DMS79 (cell line): ENCODE measurements around the gene FANCM.

Experiments
- DNase-seq: peaks from one replicate; lab custom pipeline; 2025; lab: John Stamatoyannopoulos, UW

The FANCM gene, protein sequence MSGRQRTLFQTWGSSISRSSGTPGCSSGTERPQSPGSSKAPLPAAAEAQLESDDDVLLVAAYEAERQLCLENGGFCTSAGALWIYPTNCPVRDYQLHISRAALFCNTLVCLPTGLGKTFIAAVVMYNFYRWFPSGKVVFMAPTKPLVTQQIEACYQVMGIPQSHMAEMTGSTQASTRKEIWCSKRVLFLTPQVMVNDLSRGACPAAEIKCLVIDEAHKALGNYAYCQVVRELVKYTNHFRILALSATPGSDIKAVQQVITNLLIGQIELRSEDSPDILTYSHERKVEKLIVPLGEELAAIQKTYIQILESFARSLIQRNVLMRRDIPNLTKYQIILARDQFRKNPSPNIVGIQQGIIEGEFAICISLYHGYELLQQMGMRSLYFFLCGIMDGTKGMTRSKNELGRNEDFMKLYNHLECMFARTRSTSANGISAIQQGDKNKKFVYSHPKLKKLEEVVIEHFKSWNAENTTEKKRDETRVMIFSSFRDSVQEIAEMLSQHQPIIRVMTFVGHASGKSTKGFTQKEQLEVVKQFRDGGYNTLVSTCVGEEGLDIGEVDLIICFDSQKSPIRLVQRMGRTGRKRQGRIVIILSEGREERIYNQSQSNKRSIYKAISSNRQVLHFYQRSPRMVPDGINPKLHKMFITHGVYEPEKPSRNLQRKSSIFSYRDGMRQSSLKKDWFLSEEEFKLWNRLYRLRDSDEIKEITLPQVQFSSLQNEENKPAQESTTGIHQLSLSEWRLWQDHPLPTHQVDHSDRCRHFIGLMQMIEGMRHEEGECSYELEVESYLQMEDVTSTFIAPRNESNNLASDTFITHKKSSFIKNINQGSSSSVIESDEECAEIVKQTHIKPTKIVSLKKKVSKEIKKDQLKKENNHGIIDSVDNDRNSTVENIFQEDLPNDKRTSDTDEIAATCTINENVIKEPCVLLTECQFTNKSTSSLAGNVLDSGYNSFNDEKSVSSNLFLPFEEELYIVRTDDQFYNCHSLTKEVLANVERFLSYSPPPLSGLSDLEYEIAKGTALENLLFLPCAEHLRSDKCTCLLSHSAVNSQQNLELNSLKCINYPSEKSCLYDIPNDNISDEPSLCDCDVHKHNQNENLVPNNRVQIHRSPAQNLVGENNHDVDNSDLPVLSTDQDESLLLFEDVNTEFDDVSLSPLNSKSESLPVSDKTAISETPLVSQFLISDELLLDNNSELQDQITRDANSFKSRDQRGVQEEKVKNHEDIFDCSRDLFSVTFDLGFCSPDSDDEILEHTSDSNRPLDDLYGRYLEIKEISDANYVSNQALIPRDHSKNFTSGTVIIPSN (N-terminal part only)

DNA sequence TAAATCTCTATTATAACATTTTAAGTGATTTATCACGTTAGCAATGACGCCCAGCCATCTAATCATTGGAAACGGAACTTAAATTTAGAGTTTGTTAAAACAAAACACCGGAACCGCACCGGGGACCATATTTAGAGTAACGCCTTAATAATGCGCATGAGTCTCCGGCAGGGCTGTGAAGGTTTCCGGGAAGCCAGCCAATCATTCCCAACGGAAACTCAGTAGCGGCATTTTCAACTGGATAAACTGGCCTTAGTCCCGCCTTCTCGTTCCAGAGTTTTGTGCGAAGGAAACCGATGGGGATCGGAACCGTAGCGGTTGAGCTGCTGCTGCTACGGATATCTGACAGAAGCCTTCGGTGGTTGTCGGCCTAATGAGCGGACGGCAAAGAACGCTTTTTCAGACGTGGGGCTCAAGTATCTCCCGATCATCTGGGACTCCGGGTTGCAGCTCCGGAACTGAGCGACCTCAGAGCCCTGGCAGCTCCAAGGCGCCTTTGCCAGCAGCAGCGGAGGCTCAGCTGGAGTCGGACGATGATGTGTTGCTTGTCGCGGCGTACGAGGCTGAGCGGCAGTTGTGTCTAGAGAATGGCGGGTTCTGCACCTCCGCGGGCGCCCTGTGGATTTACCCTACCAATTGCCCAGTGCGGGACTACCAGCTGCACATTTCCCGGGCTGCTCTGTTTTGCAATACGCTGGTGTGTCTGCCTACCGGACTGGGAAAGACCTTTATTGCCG lies at the start of gene FANCM:
Gene FANCM (plus strand): TSS at position 272 of the 737 bp plus-strand sequence. CDS start 102 bp downstream, at position 374.
- peak; percentile 97 for DNase-seq

DNA sequence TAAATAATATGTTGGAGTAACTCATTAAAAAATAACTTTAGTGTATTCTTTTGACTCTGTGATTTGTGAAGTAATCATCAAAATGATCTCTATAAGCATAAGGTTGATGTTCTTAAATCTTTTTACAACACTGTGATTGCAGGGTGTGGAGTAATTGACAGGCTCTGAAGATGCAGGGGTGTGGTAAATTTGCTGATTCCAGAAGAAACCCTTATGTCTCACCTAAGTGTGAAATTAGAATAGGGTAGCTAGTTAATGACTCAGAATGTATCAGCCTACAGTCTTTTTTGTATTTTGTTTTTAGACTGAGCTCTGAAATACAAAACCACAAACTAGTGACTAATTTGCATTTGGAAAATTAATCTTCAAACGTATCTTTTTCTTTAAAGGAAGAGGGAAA lies 45.9 kb upstream of the FANCM start:
- DNase-seq = no peak

DNA sequence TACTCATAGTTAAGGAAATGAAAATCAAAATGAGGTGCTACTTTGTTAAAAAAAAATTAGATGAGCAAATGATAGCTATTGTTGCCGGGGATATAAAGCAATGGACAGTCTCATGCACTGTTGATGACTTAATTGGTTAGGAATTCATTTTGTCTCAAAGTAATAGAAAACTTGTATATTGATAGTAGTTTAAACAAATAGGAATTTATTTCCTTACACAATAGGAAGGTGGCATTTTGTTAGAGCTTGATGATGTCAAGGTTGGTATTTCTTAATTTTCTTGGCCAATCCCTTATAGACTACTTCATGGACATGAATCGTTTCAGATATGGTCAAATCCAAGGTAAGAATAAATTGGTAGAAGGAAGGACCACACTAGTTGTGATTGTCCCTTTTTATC lies 44.0 kb upstream of the FANCM start:
- no peak for DNase-seq

DNA sequence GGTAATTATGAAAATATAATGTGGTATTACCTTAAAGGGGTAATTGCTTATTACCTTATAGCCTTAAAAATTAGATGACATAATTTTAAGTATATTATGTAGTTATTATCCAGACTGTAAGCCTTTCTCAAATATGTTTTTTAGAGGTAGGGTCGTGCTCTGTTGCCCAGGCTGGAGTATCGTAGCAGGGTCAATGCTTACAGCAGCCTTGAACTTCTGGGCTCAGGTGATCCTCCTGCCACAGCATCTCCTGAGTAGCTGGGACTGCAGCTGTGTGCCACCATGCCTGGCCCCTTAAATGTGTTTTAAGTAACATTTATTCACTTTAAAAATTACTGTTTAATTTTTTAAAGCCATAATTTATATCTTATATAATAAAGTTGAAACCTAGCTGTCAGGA lies 41.5 kb upstream of the FANCM start:
- DNase-seq = no peak

DNA sequence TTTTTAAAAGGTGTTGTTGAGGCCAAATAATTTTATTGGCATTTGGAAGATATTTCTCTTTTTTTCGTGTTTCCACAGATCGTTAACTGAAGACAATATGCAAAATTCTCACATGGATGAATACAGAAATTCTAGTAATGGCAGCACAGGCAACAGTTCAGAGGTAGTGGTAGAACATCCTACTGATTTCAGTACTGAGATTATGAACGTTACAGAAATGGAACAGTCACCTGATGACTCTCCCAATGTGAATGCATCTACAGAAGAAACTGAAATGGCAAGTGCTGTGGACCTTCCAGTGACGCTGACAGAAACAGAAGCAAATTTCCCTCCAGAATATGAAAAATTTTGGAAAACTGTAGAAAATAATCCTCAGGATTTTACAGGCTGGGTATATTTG lies 40.6 kb upstream of the FANCM start:
- DNase-seq = no peak

DNA sequence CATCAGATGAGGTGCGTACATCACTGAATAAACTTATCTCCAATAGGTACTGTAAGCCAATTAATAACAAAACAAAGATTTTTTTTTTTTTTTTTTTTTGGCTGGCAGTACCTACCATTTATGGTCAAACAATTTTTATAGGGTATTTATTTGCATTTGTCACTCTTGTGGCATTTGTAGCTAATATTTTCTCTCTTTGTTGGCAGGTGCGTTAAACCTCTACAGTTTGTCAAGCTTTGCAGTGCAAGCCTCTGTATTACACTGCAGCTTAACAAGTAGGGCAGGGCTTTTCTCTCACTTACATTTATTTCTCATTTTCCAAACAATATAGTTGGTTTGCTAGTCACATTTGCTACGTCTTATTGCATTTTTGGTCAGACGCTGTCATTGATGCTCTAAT lies 39.5 kb upstream of the FANCM start:
- DNase-seq = no peak

DNA sequence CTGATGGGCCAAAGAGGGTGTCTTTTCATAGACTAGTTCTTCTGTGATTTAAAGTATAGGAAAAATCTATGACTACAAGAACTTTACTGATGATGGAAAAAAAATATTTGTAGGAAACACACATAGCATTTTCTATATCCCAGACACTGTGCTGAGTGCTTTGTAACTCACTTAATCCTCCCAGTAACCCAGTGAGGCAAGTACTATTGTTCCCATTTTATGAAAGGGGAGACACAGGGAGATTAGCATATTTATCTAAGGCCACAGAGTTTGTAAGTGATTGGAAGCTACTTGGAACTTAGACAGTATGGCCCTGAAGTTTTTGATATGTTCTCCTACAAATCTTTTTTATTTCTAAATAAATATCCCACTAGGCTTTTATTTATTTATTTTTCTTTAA lies 31.9 kb upstream of the FANCM start:
- DNase-seq = no peak

DNA sequence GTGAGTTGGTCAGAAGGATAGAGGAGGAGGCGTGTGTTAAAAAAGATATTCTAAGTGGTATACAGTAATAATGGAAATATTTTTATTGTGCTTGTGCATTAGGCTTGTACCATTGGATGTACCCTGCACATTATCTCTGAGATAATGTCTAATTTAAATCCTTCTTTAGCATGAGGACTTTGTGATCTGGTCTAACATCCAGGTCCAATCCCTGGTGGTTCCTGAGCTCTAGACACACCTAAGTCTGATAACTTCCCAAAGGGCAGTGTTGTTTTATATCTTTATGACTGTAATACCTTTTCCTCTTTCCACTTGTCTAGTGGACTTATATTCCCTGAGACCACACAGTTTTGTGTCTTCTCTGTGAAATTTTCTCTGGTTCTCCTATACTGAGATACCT lies 31.2 kb upstream of the FANCM start:
- no peak for DNase-seq

DNA sequence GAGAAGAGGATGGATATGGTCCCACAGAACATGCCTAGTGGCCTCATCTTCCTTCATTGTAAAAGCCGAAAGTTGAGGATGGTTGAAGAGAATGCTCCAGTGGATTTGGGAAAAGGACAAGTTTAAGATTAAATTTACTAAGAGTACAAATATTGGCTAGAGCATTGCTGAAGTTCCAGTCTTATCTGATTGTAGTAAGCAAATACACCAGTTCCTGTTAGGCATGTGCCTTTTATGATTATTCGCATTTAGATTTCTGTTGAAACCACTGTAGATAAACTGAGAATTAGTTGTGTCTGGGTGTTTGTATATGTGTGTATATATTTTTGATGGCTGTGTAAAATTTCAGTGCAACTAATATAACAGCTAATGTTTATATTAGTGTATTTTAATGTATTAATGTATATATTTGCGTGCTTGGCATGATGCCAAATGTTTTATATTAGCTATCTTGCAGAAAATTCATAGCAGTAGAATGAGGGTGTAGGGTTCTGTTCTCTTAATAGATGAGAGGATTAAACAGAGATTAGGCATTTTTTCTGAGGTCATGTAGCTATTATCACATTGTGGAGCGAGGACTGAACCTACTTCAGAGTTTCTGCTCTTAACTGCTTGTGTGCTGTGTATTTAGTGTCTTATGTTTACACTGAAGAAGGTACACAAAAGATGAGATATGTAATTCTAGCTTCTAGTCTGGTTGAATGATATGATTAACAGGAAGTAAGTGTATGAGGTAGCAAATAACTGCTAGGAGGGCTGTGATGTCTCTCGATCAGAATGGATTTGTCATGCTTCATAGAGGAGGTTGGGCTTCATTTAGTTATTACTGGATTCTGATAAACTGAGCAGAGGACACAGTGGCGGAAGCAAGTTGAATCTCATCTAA lies 22.6 kb upstream of the FANCM start:
- no peak for DNase-seq

DNA sequence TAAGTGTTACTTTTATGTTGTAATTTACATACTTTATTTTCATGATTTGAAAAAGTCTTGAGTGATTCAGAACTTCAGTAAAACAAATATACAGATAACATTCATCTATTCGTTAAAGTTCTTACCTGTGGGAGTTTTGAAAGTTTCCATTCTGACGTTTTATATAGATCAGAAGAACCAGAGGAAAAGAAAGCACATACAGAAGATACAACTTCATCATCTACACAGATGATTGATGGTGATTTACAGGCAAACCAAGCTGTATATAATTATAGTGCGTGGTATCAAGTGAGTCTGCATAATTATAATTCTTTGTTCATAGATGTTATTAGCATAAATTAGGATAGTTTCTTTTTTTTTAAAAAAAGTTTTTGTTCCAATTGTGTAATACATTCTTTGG lies 21.4 kb upstream of the FANCM start:
- DNase-seq = no peak

DNA sequence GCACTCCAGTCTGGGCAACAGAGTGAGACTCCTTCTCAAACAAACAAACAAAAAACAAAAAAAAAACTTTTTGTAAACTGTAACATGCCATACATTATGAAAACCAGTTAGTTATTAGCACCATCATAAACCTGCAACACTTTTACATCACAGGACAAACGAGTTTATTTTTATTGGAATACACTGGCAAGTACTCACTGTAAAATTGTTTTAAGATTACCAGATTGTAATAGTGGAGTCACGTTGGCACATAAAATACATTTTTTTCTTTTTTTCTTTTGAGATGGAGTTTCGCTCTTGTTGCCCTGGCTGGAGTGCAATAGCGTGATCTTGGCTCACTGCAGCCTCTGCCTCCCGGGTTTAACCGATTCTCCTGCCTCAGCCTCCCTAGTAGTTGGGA lies 17.1 kb upstream of the FANCM start:
- DNase-seq = no peak

DNA sequence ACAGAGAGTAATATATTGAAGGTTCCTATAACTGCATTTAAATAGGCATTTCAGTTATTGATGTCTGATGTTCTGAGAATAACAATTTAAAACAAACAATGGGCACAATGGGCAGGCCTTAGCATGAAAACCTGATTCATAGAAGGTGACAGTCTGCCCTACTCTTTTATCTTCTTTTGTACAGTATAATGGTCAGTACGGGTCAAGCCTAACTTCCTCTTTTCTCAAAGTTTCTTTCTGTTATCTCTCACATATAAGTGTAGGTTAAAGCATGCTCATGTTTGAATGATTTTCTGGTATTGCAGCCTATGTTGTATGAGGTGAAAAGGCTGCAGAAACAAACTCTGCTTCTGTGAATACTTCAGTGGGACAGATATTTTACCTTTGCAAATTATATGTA lies 15.6 kb upstream of the FANCM start:
- no peak for DNase-seq

DNA sequence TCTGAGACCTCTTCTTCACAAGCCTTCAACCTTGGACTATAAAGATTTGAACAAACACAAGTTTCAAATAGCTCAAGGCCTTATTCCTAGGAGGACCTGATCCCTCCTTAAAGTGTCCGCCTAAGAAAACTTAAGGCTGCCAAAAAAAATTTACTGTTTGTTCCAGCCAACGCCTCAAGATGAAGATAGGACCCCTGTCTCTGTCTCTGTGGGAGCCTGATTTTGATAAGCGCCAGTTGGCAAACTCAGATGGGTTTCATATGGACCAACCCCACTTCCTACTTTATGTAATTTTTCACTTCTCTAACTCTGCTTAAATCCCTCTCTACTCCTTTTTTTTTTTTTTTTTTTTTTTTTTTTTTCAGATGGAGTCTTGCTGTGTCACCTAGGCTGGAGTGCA lies 12.5 kb upstream of the FANCM start:
- DNase-seq = no peak

DNA sequence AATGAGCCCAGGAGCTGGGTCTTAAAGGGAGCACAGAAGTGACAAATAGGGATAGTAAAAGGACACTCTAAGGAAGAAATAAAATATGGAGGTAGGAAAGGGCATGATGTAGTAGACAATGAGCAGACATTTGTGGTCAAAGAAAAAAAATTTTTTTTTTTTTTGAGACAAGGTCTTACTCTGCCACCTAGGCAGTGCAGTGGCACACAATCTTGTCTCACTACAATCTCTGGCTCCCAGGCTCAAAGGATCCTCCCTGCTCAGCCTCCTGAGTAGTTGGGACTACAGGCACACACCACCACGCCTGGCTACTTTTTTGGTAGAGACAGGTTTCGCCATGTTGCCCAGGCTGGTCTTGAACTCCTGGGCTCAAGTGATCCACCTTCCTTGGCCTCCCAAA lies 10.0 kb upstream of the FANCM start:
- DNase-seq = no peak

DNA sequence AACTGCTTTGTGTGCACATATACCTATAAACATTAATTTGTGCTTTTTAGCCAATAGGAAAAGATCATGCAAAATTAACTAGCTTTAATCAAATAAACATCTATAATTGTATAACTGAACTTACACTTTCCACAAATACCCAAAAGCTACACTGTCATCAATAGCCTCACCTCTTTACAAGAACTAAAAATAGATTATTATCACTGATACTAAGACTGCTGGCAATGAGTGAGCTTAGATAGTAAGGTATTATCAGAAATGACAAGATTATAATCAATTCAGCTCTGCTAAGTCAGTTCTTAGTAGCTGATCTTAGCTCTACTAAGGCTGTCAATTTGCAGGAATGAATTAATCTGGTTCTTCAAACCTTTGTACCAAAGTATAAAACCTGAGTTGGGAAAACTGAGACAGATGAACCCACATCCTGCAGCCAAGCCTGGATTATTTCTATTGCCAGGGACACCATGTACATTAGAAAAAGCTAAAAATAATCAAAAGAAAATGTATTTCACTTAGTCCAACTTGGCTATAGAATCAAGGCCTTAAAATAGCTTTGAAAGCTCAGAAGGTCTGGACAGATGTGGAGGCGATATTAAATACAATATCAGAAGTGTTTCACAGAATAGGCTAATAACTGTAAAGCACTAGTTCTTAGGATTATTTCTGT lies 6.6 kb upstream of the FANCM start:
- no peak for DNase-seq

DNA sequence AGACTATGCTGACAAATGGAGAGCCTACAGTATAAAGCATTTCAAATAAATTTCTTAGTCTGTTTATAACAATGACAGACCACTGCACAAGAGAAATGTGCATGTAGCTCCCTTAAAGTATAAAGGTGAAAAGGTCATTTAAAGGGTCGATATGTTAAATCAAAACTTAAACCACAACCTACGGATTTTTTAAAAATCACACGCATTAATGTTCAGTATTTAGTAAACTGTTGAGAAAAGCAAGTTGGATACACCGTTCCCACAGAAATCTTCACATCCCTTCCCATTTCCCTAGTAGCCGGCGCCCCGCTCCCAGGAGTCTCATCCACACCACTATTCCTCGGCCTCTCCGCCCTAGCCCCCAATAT lies 2.1 kb upstream of the FANCM start:
- no peak for DNase-seq

DNA sequence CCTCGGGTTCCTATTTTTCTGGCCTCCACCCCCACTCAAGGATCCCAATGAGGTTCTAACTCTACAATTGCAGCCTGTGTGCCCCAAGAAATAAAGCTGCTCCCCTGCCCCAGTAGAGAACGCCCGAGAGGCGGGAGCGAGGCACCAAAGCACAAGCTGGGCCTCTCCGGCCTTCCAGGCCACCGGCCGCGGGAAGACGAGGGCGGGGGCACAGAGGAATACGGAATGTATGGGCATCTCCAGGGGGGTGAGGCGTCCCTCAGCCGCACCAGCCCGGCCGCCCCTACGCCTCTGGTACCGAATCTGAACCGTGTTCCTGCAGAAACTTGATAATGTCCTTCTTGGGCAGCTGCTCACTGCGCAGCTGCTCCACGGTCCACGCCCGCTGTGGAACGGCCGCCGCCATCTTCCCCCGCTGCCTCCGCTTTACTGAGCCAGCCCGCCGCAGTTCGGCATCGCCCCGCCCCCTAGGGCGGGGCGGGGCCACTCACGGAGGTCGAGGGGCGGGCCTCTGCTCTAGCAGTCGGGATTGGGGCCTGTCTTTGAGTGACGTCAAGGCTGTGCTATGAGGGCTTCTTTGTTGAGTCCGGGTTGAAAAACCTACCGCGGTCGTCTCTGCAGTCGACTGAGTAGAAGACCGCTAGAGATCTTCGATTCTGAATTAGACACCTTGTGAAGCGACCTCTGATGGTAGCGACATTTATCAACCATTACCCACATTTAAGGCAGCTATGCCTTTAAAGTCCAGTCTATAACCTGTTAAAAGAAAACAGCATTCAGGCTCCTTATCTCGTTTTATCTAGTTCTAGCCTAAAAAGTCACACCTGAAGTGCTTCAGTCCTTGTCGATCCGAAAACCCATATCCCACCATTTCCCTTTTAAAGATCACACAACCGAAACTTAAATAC lies 1.4 kb upstream of the FANCM start, which contains the start of gene FKBP3:
Gene FKBP3 (minus strand): TSS at position 431 of the 908 bp plus-strand sequence. CDS start 25 bp downstream, at position 406.
- peak; percentile 100 for DNase-seq

DNA sequence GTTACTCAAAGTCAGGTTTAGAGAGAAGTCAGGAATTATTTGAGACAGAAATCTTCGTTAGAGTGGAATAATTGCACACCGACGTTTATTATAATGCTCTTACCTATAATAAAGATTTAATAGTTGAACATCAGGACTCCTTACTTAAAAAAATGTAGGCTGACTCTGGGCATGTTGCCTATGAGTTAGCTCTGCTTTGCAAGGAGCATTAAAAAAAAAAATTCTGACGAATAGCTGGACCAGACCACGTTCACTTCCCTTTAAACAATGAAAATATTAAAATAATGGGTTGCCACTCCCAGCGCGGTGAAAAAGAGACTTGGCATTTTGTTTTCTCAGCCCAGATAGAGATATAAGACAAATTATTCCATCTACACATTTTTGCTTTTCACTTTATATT lies 574 bp upstream of the FANCM start:
- no peak for DNase-seq

DNA sequence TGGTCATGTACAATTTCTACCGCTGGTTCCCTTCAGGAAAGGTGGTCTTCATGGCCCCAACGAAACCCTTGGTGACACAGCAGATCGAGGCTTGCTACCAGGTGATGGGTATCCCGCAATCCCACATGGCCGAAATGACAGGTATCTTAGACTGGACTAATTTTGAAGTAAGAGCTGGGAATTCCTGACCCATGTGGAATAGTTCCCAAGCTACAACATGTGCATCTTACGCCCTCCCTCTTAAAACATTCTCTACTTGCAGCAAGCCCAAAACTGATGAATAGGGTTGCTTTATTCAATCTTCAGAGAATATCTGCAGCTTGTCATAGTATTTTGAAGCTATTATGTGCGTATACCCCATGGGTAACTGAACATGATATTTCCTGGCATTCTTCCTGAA lies 669 bp downstream of the FANCM start:
- DNase-seq = no peak
